HG02571 (cell line): ENCODE data around the gene SYNGR1.
"Not testable (repeated sequence)": the region's sequence is repeated elsewhere in the genome, so short reads cannot be mapped to it uniquely, and the experiment has no call there.

Source experiments
- ATAC-seq: cut with Tn5 transposase; IDR thresholded peaks from one replicate; pipeline ENCODE4 v1.9.1; 2021; ENCODE audit warnings: mild to moderate bottlenecking, moderate library complexity; ENCODE audit not compliant: unreplicated experiment

The SYNGR1 gene

GRCh38 chr22:39405346-39406085 lies 55.7 kb downstream of the SYNGR1 start:
- ATAC-seq = no peak

- no peak for ATAC-seq
Observed at GRCh38 chr22:39408173-39408572, 58.4 kb downstream of the SYNGR1 start.

- no peak for ATAC-seq
Observed at GRCh38 chr22:39408807-39409206, 59.0 kb downstream of the SYNGR1 start.

GRCh38 chr22:39409516-39410029 lies 59.8 kb downstream of the SYNGR1 start:
- ATAC-seq = no peak

- ATAC-seq = no peak
Observed at GRCh38 chr22:39410264-39410663, 60.5 kb downstream of the SYNGR1 start.

GRCh38 chr22:39411828-39412365 lies 62.1 kb downstream of the SYNGR1 start:
- ATAC-seq = not testable (repeated sequence)

- not testable (repeated sequence) for ATAC-seq
Observed at GRCh38 chr22:39413204-39413603, 63.4 kb downstream of the SYNGR1 start.

GRCh38 chr22:39414377-39414776 lies 64.6 kb downstream of the SYNGR1 start:
- ATAC-seq = no peak

- ATAC-seq = no peak
Observed at GRCh38 chr22:39414886-39415285, 65.1 kb downstream of the SYNGR1 start.

GRCh38 chr22:39415506-39415905 lies 65.7 kb downstream of the SYNGR1 start:
- ATAC-seq = no peak

- no peak for ATAC-seq
Observed at GRCh38 chr22:39416319-39416718, 66.5 kb downstream of the SYNGR1 start.

- no peak for ATAC-seq
Observed at GRCh38 chr22:39417641-39418040, 67.8 kb downstream of the SYNGR1 start.

- no peak for ATAC-seq
Observed at GRCh38 chr22:39418696-39419095, 68.9 kb downstream of the SYNGR1 start.

GRCh38 chr22:39419096-39419495 lies 69.3 kb downstream of the SYNGR1 start:
- no peak for ATAC-seq

GRCh38 chr22:39419911-39420310 lies 70.1 kb downstream of the SYNGR1 start:
- no peak for ATAC-seq

GRCh38 chr22:39421691-39422090 lies 71.9 kb downstream of the SYNGR1 start:
- ATAC-seq = no peak

GRCh38 chr22:39422101-39422500 lies 72.3 kb downstream of the SYNGR1 start:
- no peak for ATAC-seq

GRCh38 chr22:39422721-39423120 lies 72.9 kb downstream of the SYNGR1 start:
- no peak for ATAC-seq

GRCh38 chr22:39423976-39424375 lies 74.2 kb downstream of the SYNGR1 start:
- ATAC-seq = no peak

- ATAC-seq = no peak
Observed at GRCh38 chr22:39426380-39427043, 76.7 kb downstream of the SYNGR1 start.

- no peak for ATAC-seq
Observed at GRCh38 chr22:39427751-39428596, 78.2 kb downstream of the SYNGR1 start.
